Activated CD8-positive, alpha-beta memory T cell treated with anti-CD3 and anti-CD28 coated beads, Interleukin-2, amount 50 U/mL, for 24 hours (primary cell): ENCODE results near the gene RABGAP1L.

ENCODE experiments used
- DNase-seq: peaks from one replicate; pipeline ENCODE4 v3.0.0-alpha.2; 2020; ENCODE audit errors: extremely low read depth

The RABGAP1L gene

DNA sequence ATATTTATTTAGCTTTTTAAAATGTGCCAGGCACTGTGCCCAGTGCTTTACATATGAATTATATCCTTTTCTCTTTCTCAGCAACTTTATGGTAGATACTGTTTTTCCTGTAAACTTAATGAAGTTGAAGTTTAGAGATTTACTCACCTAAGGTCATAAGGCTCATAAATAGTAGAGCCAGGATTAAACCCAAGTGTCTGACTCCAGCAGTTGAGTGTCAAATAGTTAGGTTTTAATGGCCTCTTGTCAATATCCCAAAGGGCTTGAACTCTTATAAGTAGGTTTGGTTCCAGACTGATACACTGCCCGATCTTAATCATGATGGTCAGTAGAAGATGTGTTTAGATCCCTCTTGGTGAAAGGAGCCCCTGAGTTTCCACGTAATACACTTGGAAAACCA, 37.8 kb downstream of the RABGAP1L start:
- DNase-seq: no peak

DNA sequence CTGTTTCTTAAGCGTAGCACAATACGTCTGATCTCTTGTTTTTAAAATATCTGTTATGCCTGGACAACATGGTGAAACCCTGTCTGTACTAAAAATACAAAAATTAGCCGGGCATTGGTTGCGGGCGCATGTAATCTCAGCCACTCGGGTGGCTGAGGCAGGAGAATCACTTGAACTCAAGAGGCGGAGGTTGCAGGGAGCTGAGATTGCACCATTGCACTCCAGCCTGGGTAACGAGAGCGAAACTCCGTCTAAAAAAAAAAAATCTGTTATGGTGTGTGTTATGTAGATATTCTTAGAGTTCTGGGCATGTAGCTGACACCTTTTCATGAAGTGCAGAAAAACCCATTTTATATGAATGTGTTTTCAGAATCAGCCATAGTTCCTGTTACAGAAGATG, 38.2 kb downstream of the RABGAP1L start:
- no peak for DNase-seq

- no peak for DNase-seq
Measured at GRCh38 chr1:174198202-174198601, 38.9 kb downstream of the RABGAP1L start.

DNA sequence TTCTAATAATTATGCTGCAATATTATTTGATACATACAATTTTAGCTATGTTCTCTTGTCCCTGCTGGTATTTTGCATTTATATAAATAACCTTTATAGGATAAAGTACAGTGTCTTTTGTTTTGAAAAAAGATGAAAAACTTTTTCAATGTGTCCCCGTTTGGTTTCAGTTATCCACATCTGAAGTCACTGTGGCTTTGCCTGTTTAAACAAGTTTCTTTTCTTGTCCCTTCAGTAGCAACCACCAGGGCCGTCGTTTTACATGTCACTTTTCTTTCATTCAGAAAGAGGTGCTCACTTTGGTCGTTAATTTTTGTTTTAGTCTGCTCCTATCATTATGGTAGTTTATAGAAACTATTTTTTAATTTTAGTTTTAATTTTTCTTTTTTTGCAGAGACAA, 41.4 kb downstream of the RABGAP1L start:
- DNase-seq: no peak

DNA sequence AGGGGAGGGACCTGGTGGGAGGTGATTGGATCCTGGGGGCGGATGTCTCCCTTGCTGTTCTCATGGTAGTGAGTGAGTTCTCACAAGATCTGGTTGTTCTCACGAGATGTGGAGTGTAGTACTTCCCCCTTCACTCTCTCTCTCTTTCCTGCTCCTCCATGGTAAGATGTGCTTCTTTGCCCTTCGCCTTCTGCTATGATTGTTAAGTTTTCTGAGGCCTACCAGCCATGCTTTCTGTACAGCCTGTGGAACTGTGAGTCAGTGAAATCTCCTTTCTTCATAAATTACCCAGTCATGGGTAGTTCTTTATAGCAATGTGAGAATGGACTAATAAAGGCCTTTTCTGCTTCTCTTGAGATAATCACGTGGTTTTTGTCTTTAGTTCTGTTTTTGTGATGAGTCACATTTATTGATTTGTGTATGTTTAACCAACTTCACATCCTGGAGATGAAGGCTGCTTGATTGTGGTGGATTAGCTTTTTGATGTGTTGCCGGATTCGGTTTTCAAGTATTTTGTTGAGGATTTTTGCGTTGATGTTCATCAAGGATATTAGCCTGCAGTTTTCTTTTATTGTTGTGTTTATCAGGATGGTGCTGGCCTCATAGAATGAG, 45.5 kb downstream of the RABGAP1L start:
- DNase-seq: no peak

- no peak for DNase-seq
Measured at GRCh38 chr1:174206148-174206836, 47.0 kb downstream of the RABGAP1L start.

- no peak for DNase-seq
Measured at GRCh38 chr1:174209347-174210187, 50.2 kb downstream of the RABGAP1L start.

DNA sequence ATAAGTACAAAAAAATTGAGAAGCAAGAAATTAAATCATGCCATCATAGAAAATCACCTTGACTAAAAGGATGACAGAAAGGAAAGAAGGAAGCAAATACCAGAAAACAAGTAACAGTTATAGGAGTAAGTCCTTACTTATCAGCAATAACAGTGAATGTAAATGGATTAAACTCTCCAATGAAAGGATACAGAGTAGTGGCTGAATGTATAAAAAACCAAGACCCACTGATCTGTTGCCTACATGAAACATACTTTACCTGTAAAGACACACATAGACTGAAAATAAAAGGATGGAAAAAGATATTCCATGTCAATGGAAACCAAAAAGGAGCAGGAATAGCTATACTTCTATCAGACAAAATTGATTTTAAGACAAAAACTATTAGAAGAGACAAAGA, 52.2 kb downstream of the RABGAP1L start:
- no peak for DNase-seq

- no peak for DNase-seq
Measured at GRCh38 chr1:174215766-174216165, 56.4 kb downstream of the RABGAP1L start.

DNA sequence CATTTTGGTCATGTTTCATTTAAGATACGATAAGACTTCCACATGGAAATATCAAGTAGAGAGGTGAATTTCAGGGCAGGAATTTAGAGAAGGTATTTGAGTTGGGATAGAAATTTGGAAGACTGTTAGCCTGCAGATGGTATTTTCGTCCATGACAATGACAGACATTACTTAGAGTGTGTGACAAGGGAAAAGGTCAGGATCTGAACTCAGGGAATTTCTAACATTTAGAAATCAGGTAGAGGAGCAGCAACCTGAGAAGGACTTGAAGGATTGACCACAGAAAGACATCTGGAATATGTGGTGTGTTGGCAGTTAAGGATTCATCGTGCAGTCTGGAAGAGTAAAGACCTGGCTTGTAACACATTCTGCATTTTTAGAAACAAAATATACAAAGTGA, 57.9 kb downstream of the RABGAP1L start:
- DNase-seq: no peak

- DNase-seq: no peak
Measured at GRCh38 chr1:174217787-174218574, 58.7 kb downstream of the RABGAP1L start.

GRCh38 chr1:174218983-174219382, 59.7 kb downstream of the RABGAP1L start:
- DNase-seq: no peak

DNA sequence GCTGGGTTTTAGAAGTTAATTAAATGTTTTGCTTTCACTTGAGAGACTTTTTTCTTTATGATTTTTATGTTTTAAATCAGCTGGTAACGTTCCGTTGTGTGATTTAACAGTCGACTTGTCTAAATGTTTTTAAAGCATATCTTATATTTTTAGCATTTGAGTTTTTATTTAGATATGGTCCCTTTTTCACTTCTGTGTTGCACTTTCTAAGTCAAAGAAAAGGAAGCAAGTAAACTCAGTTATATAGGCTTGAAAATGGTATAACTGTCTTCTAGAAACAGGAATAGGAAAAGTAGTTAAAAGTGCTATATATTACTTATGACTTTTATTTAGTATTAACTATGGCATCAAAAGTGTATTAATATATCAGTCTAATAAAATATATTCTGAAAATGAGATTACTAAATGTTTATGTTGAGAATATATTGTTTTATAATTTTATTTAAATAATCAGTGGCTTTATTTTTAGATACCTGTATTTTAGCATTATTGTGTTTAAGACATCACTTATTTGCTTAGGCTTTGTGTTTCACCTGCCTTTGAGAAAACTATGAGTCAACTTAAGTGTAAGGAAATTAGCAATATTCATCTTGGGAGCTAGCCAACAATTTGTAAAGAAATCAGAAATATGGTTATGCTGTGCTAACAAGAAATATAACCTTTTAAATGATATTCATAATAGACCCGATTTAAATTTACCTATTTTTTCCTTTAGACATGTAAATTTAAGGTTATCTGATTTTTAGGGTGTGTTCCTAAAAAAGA, 60.5 kb downstream of the RABGAP1L start:
- DNase-seq: no peak

- DNase-seq: no peak
Measured at GRCh38 chr1:174221681-174222080, 62.4 kb downstream of the RABGAP1L start.

- no peak for DNase-seq
Measured at GRCh38 chr1:174222166-174222949, 63.0 kb downstream of the RABGAP1L start.

DNA sequence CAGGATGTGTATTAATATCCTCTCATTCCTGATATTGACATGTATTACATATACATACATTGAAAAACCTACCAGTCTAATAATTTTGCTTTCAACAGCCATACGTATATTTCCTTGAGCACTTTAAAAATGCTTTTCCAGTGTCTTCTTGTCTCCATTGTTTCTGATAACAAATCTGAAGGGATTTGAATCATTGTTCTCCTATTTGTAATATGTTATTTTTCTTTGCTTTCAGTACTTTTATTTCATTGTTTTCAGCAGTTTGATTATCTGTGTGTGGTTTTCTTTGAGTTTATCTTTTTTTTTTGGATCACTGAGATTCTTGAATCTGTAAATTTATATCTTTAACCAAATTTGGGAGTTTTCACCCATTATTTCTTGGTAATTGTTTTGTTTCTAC, 65.3 kb downstream of the RABGAP1L start:
- no peak for DNase-seq

DNA sequence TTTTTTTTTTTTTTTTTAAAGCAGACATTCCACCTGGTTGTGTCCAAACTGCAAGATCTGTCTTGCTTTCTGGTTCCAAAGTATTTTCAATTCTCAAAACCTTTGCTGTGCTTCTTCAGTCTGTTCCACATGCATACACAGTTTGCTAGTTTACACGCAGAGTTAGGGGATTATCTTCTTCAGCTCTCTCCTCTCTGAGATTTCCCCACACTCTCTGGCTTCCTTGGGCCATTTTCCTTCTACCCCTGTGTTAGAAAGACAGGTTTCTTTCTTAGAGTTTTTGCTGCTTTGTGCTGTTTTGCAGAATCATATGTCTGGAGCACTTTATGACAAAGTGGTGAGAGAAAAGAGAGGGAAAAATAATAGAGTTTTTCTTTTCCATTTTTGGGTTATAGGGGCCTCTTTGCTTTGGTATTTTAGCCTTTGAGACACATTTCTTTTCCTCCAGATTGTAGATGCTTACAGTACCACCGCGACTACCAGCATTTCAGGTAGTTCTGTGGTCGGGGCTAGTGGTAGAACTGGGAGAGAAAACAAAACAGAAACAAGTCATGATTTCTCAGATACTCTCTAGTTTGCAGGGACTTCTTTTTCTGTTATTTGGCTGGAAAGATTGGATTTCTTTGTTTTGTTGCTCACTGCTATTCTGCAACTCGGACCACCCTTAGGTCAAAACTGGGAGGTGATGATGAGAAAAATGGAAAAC, 66.3 kb downstream of the RABGAP1L start:
- no peak for DNase-seq

GRCh38 chr1:174230399-174230798, 71.1 kb downstream of the RABGAP1L start:
- DNase-seq: no peak

DNA sequence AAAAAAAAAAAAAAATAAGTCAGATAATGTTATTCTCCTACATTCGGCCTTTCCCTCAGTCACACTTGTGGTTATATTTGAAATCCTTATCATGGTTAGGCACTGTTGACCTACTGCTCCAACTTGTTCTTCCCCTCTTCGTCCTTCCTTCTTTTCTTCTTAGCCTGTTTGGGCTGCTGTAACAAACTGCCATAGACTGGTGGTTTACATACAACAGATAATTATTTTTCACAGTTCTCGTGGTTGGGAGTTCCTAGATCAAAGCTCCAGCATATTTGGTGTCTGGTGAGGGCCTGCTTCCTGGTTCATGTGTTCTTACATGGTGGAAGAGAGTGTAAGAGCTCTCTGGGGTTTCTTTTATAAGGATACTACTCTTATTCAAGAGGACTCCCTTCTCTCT, 73.4 kb downstream of the RABGAP1L start:
- DNase-seq: no peak
